Measurements from ENCODE around the gene LRP2. TPM values are rescaled to one million over a fixed set of nuclear protein-coding genes. Genes with fewer than 3 reads are reported as not detected.

The LRP2 gene
- polyA plus RNA-seq, 3 donors = not detected

DNA sequence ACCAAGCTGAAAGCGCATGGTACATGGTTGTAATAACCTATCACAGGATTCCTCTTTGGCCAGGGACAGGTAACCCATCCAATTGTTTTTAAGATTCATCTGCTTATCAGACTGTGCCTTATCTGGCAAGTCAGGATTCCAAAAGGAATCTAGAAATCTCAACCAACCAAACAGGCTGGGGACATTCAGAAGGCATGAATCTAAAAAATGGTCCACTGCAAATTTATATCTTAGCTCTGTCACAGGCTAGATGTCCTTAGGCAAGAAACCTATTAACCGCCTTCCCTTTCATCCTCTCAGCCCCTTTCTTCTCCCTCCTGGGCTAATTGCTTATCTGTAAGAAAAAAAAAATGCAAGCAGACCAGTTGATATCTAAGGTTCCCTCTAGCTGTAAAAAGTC, 4.3 kb downstream of the LRP2 start:
- Histone ChIP-seq H3K9me3 (replicated peaks in 1 of 2; ENCODE audit: control insufficient read depth in 1 of 2, insufficient read depth in 1 of 2, low read length in 2 of 2) (peaks cover 0 to 17% of the 10 kb centered on the region in 2 donors), H3K9ac (ENCODE audit: insufficient read depth, low read length, poor library complexity, severe bottlenecking) (no peak overlapping the region), H3K27ac (ENCODE audit: low read depth in 1 of 2, low read length in 2 of 2) (no peak overlapping the region), H3K4me2 (replicated peaks; ENCODE audit: extremely low read depth, low read length, poor library complexity, severe bottlenecking) (no peak overlapping the region), H3K27me3 (ENCODE audit: control insufficient read depth in 2 of 2, insufficient read depth in 2 of 2, low read length in 2 of 2) (peaks cover 45 to 55% of the 10 kb centered on the region in 2 donors), H4K20me1 (ENCODE audit: insufficient read depth, low read length) (no peaks in the 10 kb centered on the region), H2AFZ (ENCODE audit: insufficient read depth, low read depth, low read length, poor library complexity, severe bottlenecking) (no peak overlapping the region), H3K36me3 (replicated peaks in 1 of 2; ENCODE audit: control insufficient read depth in 1 of 2, insufficient read depth in 2 of 2, low read length in 2 of 2) (no peaks in the 10 kb centered on the region), H3K4me3 (replicated peaks in 1 of 3; ENCODE audit: low read depth in 2 of 3, low read length in 3 of 3) (no peak overlapping the region), H3K79me2 (ENCODE audit: insufficient read depth, low read length) (no peaks in the 10 kb centered on the region), H3K4me1 (ENCODE audit: control insufficient read depth in 1 of 2, insufficient read depth in 2 of 2, low read length in 2 of 2) (peaks cover 16 to 18% of the 10 kb centered on the region in 2 donors)
- TF ChIP-seq, protein P1, sequence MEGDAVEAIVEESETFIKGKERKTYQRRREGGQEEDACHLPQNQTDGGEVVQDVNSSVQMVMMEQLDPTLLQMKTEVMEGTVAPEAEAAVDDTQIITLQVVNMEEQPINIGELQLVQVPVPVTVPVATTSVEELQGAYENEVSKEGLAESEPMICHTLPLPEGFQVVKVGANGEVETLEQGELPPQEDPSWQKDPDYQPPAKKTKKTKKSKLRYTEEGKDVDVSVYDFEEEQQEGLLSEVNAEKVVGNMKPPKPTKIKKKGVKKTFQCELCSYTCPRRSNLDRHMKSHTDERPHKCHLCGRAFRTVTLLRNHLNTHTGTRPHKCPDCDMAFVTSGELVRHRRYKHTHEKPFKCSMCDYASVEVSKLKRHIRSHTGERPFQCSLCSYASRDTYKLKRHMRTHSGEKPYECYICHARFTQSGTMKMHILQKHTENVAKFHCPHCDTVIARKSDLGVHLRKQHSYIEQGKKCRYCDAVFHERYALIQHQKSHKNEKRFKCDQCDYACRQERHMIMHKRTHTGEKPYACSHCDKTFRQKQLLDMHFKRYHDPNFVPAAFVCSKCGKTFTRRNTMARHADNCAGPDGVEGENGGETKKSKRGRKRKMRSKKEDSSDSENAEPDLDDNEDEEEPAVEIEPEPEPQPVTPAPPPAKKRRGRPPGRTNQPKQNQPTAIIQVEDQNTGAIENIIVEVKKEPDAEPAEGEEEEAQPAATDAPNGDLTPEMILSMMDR (IDR thresholded peaks at IDR 0.05) = no peak
- Mint-ChIP-seq H3K4me3 (peak overlapping the region in 1 of 2 donors; percentile 22), H3K27me3 (ENCODE audit: low read depth in 3 of 3) (peaks cover 47 to 61% (median 54%) of the 10 kb centered on the region in 3 donors), H3K4me1 (peaks cover 21% of the 10 kb centered on the region), H3K9me3 (peaks cover 0 to 16% (median 5%) of the 10 kb centered on the region in 7 donors), H3K36me3 (peaks cover 0 to 4% of the 10 kb centered on the region in 2 donors), H3K27ac (no peak overlapping the region)
- no peak for DNase-seq
- intact Hi-C loops (cut with micrococcal nuclease) = no loop called here
- WGBS (ENCODE audit: insufficient coverage) = no CpG with 5 or more reads among the region's 2 CpGs

DNA sequence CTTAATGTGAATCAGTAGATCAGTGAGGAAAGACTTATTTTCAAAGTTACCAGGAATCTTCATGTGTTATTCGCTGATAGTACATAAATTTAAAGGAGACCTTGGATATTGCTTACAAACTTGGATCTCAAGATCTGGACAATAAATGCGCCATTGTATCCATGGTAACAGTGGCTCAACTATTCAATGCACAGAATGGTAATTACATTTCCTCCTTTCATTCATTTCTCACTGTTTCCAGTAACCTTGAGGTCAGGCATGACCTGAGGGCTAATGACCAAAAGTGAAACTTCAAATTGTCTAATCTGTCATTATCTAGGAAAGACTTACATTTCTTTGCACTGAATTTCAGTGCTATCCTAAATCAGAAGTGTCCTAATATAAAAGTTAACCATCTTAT, 8.1 kb downstream of the LRP2 start:
- H3K36me3 ChIP-seq (replicated peaks in 1 of 2; ENCODE audit: control insufficient read depth in 1 of 2, insufficient read depth in 2 of 2, low read length in 2 of 2) = no peaks in the 10 kb centered on the region
- WGBS (ENCODE audit: insufficient coverage) = no CpG with 5 or more reads among the region's 2 CpGs

More for the DNA sequence above, 8.1 kb downstream of the LRP2 start:
- H3K27ac ChIP-seq (ENCODE audit: low read depth in 1 of 2, low read length in 2 of 2) = no peak overlapping the region
- no peaks in the 10 kb centered on the region for H3K79me2 ChIP-seq (ENCODE audit: insufficient read depth, low read length)
- peaks cover 16 to 17% of the 10 kb centered on the region in 2 donors for H3K27me3 ChIP-seq (ENCODE audit: control insufficient read depth in 2 of 2, insufficient read depth in 2 of 2, low read length in 2 of 2)
- no peaks in the 10 kb centered on the region for H3K4me1 ChIP-seq (ENCODE audit: control insufficient read depth in 1 of 2, insufficient read depth in 2 of 2, low read length in 2 of 2)
- H3K9ac ChIP-seq (ENCODE audit: insufficient read depth, low read length, poor library complexity, severe bottlenecking) = no peak overlapping the region
- no peak overlapping the region for H3K4me3 Mint-ChIP-seq
- H3K4me1 Mint-ChIP-seq = no peaks in the 10 kb centered on the region
- H2AFZ ChIP-seq (ENCODE audit: insufficient read depth, low read depth, low read length, poor library complexity, severe bottlenecking) = no peak overlapping the region
- H3K4me2 ChIP-seq (replicated peaks; ENCODE audit: extremely low read depth, low read length, poor library complexity, severe bottlenecking) = no peak overlapping the region
- TF ChIP-seq, protein P1 (IDR thresholded peaks at IDR 0.05) = no peak
- H4K20me1 ChIP-seq (ENCODE audit: insufficient read depth, low read length) = no peaks in the 10 kb centered on the region
- no peak overlapping the region for H3K4me3 ChIP-seq (replicated peaks in 1 of 3; ENCODE audit: low read depth in 2 of 3, low read length in 3 of 3)
- H3K27me3 Mint-ChIP-seq (ENCODE audit: low read depth in 3 of 3) = peaks cover 14 to 25% (median 18%) of the 10 kb centered on the region in 3 donors
- H3K9me3 ChIP-seq (replicated peaks in 1 of 2; ENCODE audit: control insufficient read depth in 1 of 2, insufficient read depth in 1 of 2, low read length in 2 of 2) = no peaks in the 10 kb centered on the region
- no peak for DNase-seq
- H3K36me3 Mint-ChIP-seq = no peaks in the 10 kb centered on the region
- peaks cover 0 to 2% (median 0%) of the 10 kb centered on the region in 7 donors for H3K9me3 Mint-ChIP-seq
- intact Hi-C loops (cut with micrococcal nuclease) = no loop called here
- no peak overlapping the region for H3K27ac Mint-ChIP-seq
